Activated naive CD8-positive, alpha-beta T cell treated with anti-CD3 and anti-CD28 coated beads, Interleukin-2, amount 50 U/mL, for 16 hours (primary cell): ENCODE data around the gene LGALS3.
A peak's percentile ranks its signal among the peaks of the same experiment; 100 is the strongest.

ENCODE experiments used
- DNase-seq: peaks from one replicate; pipeline ENCODE4 v3.0.0-alpha.2; 2020; ENCODE audit warnings: low read depth, low spot score

LGALS3 gene

GRCh38 chr14:55191203-55192053, 62.4 kb downstream of the LGALS3 start, which contains the start of gene DLGAP5:
Gene DLGAP5, minus strand, starts transcription at chr14:55191585. Its CDS starts 2,406 bp downstream, at chr14:55189179.
- DNase-seq, result peak; percentile 77

- DNase-seq, result no peak
These were observed 63.1 kb downstream of the LGALS3 start for GRCh38 chr14:55192054-55192621.

- no peak for DNase-seq
These were observed 65.8 kb downstream of the LGALS3 start for GRCh38 chr14:55194656-55195355.
